Activated CD8-positive, alpha-beta memory T cell treated with anti-CD3 and anti-CD28 coated beads, Interleukin-2, amount 50 U/mL, for 24 hours (primary cell): Measurements from ENCODE around the gene GNG14.
"Not testable (repeated sequence)": the region's sequence is repeated elsewhere in the genome, so short reads cannot be mapped to it uniquely, and the experiment has no call there.

Source experiments
- DNase-seq: peaks from one replicate; pipeline ENCODE4 v3.0.0-alpha.2; 2020; ENCODE audit errors: extremely low read depth

GNG14 gene

DNA sequence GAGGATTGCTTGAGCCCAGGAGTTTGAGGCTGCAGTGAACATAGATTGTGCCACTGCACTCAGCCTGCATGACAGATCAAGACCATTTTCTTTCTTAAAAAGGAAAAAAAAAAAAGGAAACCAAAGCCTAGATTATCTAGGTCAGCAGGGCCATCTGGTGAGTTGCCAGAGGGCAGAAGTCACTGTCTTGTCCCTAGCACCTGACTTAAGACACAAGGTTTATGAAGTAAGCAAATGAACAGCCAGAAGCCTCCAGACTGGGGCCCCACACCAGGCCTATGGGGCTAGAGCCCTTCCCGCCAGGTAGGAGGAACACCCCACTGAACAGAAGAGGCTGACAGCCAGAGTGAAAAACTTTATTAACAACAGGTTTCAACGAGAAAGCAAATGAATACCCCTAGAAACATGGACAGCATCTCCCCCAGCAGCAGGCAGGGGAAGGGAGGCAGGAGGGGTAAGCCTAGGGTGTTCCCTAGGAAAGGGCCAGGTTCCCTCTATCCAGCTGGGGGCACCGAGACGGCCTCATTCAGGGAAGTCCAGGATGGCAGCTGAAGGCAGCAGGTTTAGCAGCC lies 20.0 kb upstream of the GNG14 start:
- no peak for DNase-seq

DNA sequence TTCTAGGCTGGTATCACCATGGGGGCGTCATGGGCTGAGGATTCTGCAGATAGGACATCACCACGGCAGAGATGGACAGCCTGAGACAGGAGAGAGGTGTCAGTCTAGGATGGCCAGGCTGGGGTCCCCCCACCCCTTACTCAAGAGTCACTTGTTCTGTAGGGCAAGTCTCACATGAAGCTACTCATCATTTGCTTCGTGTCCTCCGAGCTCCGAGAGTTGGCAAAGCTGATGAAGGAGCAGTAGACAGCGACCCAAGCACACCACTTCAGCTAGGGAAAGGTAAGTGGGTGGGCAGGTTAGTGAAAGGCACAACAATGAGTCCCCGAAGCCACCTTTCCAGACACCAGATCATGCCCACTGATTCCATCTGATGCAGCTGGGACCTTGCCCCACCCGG lies 19.5 kb upstream of the GNG14 start:
- DNase-seq = no peak

DNA sequence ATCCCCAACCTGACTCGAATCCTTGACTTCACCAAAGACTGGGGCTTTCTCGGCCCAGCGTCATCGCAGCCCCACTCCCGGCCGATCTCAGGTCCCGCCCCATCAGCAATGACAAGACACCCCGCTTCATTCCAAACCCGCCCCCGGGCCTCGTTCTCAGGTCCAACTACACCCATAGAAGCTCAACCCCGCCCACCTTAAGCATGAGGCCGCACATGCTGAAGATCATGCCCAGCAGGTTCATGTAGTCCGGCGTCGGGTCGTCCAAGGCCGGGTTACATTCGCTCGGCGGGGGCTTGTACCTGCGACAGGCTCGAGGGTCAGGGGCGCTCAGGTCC lies 18.9 kb upstream of the GNG14 start:
- peak; percentile 39 for DNase-seq

DNA sequence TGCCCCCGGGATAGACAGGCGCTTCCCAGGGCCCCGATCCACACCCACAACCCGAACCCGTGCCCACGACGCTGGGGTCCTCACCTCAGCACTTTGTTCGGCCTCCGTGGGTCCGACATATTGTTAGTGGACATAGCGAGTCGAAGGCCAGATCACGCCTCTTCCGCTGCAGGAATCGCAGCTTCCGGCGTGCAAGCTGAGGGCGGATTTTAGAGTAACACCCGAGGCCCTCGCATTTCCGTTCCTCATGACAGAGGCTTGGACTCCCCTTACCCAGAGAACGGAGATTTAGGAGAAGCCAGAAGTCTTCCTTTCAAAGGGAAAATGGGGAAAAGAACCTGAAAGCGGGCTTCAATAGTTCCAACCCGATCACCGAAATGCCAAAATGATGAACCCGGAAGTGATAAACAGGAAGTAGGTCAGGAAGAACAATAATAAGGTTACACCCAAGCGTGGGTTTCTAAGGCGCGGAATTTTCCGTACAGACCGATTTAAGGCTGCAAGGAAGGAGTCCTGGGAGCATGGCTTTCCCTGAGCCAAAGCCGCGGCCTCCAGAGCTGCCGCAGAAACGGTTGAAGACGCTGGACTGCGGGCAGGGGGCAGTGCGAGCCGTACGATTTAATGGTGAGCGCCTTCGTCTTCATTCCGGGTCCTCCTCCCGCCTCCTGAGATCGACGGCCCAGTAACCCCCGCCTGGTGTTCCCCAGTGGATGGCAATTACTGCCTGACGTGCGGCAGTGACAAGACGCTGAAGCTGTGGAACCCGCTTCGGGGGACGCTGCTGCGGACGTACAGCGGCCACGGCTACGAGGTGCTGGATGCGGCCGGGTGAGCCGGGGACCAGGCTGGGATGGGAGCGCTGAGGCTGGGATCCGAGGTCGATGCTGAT lies 18.3 kb upstream of the GNG14 start:
- peak; percentile 63 for DNase-seq

DNA sequence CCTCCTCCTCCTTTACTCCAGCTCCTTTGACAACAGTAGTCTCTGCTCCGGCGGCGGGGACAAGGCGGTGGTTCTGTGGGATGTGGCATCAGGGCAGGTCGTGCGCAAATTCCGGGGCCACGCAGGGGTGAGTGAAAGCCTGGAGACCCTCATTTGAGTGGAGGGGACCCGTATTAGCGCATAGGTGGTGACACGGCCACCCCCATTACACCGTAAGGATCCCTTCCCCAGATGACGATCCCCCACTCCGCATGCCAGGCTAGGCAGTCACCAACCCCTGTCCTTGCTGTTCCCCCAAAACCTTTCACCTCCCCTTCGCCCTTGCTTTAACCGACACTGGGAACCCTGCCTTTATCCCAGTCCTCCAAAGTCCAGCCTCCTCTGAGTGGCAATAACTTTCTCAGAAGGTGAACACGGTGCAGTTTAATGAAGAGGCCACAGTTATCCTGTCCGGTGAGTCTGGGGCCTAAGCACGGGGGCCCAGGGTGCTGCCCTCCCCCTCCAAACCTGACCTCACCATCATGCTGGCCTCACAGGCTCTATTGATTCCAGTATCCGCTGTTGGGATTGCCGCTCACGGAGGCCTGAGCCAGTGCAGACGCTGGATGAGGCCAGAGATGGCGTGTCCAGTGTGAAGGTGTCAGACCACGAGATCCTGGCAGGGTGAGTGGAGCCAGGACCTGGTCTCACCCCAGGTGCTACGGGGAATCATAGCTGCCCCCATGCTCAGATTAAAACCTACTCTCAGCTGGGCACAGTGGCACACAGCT lies 17.5 kb upstream of the GNG14 start:
- no peak for DNase-seq

DNA sequence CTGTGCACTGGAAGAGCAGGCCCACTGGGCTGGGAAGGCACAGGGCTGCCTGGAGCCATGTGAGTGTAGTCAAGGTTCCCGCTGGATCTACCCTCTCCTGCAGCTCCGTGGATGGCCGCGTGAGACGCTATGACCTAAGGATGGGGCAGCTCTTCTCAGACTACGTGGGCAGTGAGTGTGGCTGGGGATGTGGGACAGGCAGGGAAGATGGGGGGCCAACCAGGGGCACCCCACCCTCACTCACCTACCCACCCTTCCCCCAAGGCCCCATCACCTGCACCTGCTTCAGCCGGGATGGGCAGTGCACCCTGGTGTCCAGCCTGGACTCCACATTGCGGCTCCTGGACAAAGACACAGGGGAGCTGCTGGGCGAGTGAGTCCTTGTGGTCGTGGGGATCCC lies 15.1 kb upstream of the GNG14 start:
- no peak for DNase-seq

DNA sequence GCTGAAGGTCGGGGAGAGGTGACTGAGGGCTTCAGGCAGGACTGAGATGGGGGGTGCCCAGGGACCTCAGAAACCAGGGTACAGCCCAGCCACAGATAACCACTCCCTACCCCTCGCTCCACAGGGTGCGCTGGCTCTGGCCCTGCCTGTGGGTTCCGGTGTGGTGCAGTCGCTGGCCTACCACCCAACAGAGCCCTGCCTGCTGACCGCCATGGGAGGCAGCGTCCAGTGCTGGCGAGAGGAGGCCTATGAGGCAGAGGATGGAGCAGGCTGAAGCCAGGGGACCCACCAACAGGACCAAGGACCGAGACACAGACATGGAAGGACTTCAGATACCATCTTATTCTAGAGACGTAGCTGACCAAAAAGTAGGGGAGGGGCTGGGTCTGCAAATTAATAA lies 12.4 kb upstream of the GNG14 start:
- no peak for DNase-seq

DNA sequence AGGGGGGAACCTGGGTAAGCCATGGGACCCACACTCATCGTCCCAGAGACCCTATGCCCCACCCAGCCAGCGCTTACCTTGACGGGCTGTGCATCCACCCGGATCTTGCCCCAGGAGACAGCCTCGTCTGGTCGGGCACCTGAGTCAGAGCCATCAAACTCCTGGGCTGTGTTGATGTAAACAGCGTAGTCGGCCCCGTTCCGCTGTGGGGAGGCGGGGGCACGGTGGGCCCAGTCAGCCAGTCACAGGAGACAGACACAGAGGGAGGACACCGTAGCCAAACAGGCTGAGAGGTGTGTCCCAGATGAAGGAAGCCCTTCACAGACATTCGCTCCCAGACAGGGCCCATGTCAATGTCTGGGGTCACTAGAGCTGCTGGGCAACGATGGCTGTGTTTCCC lies 11.9 kb upstream of the GNG14 start:
- DNase-seq = no peak

DNA sequence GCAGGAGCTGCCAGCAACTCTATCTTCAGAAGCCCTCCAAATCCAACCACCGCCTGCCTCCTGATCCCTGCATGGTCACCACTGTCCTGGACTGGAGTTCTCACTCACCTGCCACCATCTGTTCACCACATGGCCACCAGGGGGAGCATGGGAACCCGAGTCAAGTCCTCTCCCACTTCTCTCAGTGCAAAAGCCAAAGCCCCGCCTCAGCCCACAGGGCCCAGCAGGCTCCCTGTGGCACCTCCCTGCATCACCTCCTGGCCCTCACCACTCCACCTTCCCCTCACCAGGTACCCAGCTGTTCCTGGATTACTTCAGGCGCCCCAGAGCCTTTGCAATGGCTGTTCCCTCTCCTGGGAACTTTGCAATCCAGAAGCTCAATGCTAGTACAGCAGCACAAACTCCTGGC lies 11.4 kb upstream of the GNG14 start:
- peak; percentile 81 for DNase-seq

DNA sequence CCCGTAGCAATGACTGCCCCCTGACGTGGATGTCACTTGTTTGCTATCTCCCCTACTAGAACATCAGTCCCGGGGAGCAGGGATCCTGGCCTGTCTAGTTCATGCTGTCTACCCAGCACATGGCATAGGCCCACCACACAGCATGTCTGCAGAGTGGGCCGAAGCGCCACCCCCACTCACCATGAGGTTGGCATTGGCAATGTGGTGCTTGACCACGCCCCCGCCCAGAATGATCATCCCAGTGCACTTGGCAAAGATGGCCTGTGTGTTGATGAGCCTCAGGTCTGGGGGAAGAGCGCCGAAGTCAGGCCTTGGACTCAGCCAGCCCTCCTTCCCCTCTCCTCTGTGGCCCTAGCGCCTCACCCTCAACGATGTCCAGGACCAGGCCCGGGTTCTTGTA lies 10.9 kb upstream of the GNG14 start:
- no peak for DNase-seq

DNA sequence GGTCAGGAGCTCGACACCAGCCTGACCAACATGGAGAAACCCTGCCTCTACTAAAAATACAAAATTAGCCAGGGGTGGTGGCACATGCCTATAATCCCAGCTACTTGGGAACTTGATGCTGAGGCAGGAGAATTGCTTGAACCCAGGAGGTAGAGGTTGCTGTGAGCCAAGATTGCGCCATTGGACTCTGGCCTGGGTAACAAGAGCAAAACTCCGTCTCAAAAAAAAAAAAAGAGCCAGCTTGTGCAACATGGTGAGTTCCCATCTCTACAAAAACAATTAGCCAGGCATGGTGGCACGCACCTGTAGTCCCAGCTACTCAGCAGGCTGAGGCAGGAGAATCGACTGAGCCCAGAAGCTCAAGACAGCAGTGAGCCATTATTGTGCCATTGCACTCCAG lies 9.8 kb upstream of the GNG14 start:
- not testable (repeated sequence) for DNase-seq

DNA sequence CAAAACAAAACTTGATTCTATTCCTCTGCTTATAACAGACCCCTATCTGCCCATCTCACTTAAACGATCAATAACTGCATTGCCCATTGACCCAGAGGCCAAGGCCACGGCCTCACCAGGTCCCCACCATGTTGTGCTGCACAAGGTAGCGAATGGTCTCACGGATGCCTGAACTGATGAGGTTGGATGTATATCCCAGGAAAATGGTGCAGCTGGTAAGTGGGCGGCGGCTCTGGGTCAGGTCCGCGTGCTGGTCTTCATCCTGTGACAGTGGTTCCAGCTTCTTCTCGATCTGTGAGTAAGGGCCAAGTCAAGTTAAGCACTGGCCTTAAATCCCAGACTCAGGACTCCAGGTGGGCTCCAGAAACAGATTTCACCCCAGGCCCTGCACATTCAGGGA lies 7.8 kb upstream of the GNG14 start:
- no peak for DNase-seq

DNA sequence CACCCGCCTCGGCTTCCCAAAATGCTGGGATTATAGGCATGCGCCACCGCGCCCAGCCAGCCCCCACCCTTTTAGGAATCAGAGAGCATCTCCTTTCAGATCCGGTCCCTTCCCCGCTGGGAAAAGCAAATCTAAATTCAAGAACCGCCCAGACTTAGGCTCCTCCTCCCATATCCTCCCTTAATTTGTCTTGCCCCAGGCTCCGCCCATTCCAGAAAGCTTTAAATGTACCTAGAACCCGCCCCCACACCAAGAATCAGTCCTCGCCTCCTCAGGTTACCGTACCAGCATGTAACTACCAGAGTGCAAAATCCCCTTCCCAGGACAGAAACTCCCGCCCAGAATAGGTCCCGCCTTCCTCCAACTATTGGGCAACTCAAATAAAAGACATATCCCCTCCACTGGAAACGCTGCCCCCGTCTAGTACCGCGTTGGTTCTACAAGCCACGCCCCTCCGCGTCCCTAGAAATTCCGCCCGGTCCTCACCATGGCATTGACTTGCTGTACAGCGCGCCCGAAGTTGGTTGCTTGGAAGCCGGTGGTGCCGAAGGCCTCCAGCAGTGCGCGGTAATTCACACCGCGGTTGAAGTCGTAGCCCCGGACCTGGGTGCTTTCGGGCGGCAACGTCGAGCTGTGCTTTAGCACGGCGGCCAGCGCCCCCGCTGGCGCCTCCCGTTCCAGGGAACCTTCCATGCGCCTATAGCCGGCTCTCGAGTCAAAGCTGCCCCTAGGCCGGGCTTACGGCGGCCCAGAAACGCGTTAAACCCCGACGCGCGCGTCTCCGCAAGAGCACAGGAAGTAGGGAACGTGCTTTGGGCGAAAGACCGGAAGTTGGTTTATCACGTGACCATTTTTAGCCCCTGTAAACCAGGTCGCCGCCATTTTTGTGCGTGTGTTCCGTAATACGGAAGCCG lies 6.5 kb upstream of the GNG14 start, which contains the start of gene DHPS:
Gene DHPS, minus strand, starts transcription at position 807 of the 914 bp plus-strand sequence. Its CDS starts 114 bp downstream, at position 693.
- peak; percentile 78 for DNase-seq

DNA sequence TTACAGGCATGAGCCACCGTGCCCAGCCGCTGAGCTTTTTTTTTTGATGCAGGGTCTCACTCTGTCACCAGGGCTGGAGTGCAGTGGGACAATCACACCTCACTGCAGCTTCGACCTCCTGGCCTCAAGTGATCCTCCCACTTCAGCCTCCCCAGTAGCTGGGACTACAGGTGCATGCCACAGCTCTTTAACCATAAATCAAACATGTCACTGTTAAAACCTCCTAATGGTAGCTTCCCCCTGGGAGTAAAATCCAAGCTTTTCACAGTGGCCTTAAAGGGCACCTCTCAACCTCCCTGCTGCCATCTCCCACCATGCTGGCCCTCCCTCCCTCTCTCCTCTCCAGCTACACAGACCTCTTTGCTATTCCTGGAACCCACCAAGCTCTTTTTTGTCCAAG lies 2.0 kb upstream of the GNG14 start:
- no peak for DNase-seq

DNA sequence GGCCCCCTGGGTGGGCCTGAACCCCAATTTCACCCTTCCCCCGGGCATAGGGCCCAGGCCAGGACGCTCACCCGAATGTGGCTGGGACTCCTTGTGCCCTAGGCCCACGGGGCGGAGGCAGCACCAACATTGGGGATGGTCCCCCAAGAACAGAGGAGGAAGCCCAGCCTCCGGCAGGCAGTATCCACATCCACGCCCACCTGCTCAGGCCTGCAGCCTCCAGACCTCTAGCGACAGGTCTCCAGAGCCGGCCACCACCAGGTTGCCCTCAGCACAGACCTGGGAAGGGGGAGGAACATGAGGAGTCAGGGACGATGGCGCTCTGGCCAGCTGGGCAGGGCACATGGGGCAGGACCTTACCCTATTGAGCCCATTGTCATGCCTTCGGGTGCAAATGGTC lies 1.2 kb downstream of the GNG14 start:
- DNase-seq = no peak

DNA sequence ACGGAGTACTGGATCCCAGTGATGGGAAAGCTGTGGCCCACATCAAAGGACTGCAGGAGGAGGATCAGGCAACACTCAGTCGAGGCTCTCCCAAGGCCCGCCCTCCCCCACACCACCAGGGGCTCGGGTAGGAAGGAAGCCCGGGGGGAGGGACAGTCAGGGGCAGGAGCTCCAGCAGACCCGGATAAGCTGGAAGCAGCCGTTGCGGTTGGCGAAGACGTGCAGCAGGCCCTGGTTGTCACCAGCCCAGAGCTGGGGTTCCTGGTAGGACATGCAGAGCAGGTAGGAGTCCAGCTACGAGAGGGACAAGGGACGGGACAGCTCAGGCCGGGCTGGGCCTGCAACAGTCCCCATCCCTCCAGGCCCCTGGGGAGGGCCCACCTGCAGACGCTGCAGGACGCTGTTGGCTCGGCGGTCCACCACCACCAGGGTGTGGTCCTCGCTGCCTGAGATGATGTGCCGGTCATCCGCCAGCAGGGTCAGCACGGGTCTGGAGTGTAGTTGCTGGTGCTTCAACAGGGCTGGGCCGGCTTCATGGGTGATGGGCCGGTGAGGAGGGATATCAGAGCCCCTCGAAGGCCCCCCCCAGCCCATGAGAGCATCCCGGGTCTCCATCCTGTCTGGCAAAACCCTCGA lies 1.9 kb downstream of the GNG14 start:
- no peak for DNase-seq

DNA sequence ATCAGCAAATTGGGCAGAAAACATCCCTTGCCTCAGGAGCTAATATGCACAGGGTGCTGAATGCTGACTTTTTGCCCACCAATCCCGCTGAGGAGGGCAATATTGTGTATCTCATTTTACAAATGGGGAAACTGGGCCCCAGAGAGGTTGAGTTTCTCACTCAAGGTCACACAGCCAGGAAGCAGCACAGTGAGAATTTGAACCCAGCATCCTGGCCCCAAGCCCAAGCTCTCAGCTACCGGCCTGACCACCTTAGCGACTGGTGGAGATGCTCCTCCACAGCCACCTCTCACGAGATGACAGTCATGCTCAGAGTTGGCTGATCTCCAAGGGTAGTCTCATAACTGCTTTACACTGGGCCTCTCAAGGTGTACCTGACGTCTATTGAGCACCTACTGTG lies 5.2 kb downstream of the GNG14 start:
- no peak for DNase-seq

DNA sequence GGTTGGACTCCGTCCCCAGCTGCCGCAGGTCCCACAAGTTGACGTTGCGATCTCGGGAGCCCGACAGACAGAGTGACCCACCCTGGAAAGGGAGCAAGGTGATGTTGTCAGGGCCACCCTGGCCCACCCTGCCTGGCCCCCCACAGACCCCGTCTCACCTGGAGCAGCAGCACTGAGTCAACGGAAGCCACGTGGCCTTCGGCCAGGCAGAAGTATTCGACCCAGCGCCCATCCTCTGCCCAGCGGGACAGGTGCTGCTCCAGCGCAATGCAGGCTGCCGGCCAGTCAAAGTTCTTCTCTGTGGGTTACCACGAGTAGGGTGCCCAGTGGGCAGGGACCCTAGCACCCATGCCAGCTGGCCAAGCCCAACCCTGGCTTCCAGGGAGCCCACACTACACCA lies 6.8 kb downstream of the GNG14 start:
- DNase-seq = no peak

DNA sequence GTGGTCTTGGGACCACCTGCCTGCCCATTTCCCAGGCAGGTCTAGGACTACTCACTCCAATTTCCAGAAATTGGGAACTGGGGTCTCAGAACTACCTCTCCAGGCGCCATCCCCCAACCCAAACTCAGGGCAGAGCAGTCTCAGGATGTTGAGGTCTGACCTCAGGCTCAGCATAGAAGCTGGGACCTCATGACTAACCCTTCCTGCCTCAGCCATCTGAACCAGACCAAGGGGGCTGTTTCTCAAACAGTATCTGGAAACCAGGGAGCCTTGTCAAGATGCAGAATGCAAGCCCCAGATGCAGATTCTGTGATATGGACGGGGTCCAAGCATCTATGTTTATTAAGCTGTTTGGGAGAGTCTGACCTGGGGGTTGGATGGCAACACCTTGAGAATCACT lies 7.3 kb downstream of the GNG14 start:
- no peak for DNase-seq

DNA sequence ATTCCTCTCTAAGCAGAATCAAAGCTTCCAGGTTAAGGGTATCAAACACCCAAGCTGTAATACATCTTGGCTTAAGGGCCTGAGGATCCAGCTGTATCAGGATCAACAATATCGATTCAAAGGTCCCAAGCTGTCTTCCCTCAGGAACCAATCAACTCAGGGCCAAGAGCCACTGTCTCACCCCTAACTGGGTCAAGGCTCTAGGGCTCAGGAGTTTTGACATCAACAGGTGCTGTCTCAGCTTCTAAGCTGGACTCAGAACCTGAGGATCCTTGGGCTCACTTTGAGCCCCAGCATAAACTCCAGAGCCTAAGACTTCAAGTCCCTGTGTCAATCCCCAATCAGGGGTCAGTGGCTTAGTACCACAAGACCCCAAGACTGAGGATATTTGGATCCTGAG lies 7.7 kb downstream of the GNG14 start:
- no peak for DNase-seq

DNA sequence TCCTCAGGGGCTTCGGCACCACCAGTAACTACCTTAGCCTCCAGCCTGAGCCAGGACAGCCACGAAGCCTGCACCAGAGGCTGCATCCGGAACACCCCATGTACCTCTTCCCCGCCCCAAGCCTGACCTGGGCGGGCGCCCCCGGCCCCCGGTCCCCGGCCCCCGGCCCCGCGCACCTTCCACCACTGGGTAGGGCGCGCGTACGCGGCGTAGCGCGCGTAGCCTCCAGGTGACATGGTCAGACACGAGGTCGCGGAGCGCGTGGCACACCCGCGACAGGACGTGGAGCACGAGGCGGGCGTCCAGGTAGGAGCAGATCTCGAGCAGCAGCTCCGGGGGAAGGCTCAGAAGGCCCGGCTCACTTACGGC lies 8.2 kb downstream of the GNG14 start:
- DNase-seq = no peak
